HG03135 (cell line): Measurements from ENCODE around the gene MAN1B1.

Experiments used
- ATAC-seq: cut with Tn5 transposase; IDR thresholded peaks from one replicate; pipeline ENCODE4 v1.9.1; 2021; ENCODE audit warnings: mild to moderate bottlenecking, moderate library complexity; ENCODE audit not compliant: unreplicated experiment

Gene MAN1B1

GRCh38 chr9:137083394-137084004 lies 3.3 kb upstream of the MAN1B1 start:
- no peak for ATAC-seq

- ATAC-seq, result no peak
These were observed 2.3 kb upstream of the MAN1B1 start for GRCh38 chr9:137084526-137084925.

- ATAC-seq, result no peak
These were observed 760 bp upstream of the MAN1B1 start for GRCh38 chr9:137085920-137086530.

GRCh38 chr9:137087409-137087925 lies 682 bp downstream of the MAN1B1 start:
- peak; percentile 5 for ATAC-seq

GRCh38 chr9:137088121-137088520 lies 1.3 kb downstream of the MAN1B1 start:
- ATAC-seq, result no peak

GRCh38 chr9:137089232-137089947 lies 2.6 kb downstream of the MAN1B1 start:
- ATAC-seq, result no peak

- peak; percentile 74 for ATAC-seq
These were observed 9.1 kb downstream of the MAN1B1 start for GRCh38 chr9:137095664-137096517.

GRCh38 chr9:137096785-137097546 lies 10.2 kb downstream of the MAN1B1 start:
- ATAC-seq, result no peak

GRCh38 chr9:137097761-137098462 lies 11.1 kb downstream of the MAN1B1 start:
- no peak for ATAC-seq

GRCh38 chr9:137099231-137099630 lies 12.4 kb downstream of the MAN1B1 start:
- no peak for ATAC-seq

GRCh38 chr9:137103206-137103999 lies 16.6 kb downstream of the MAN1B1 start:
- ATAC-seq, result no peak

GRCh38 chr9:137105814-137106661 lies 19.3 kb downstream of the MAN1B1 start:
- ATAC-seq, result no peak

- no peak for ATAC-seq
These were observed 20.0 kb downstream of the MAN1B1 start for GRCh38 chr9:137106662-137107250.

GRCh38 chr9:137107312-137107921 lies 20.6 kb downstream of the MAN1B1 start:
- no peak for ATAC-seq

- ATAC-seq, result no peak
These were observed 21.2 kb downstream of the MAN1B1 start for GRCh38 chr9:137107982-137108381.

GRCh38 chr9:137108608-137109249 lies 21.9 kb downstream of the MAN1B1 start:
- no peak for ATAC-seq
